AG04449 (cell line): Measurements from ENCODE around the gene RCAN2.
"Not testable (repeated sequence)": the region's sequence is repeated elsewhere in the genome, so short reads cannot be mapped to it uniquely, and the experiment has no call there.

Experiments used
- CTCF ChIA-PET: fragments of 350-600 bp; formaldehyde crosslinking; extraction: SDS; loops from one replicate; lab custom pipeline; 2021; ENCODE audit warnings: antibody characterized with exemption; lab: Yijun Ruan, JAX
- POLR2A ChIA-PET: fragments of 400-600, 350-600 bp; formaldehyde crosslinking; extraction: SDS; loops from one replicate; lab custom pipeline; 2020; ENCODE audit warnings: antibody characterized with exemption, inconsistent platforms; lab: Yijun Ruan, JAX
- DNase-seq: peaks from one replicate; pipeline ENCODE4 v3.0.0-alpha.2; 2010; ENCODE audit warnings: low read depth, low spot score
- H3K4me3 ChIP-seq: 2 replicates; pipeline ENCODE4 v1.5.1; 2011; ENCODE audit warnings: low read depth, mild to moderate bottlenecking, control low read depth, low read length
- CTCF ChIP-seq: IDR thresholded peaks from one replicate; pipeline ENCODE4 v1.5.1; 2011; ENCODE audit warnings: mild to moderate bottlenecking, moderate library complexity, low read length, control low read depth, inconsistent platforms; ENCODE audit not compliant: insufficient read depth; ENCODE audit errors: missing control alignments

RCAN2 gene

GRCh38 chr6:46400898-46401297 is 90.4 kb downstream of the RCAN2 start:
- DNase-seq: no peak
- TF ChIP-seq CTCF: no peak
- CTCF ChIA-PET: no interaction called here
- H3K4me3 ChIP-seq: no peak overlapping the region
- POLR2A ChIA-PET: no interaction called here

DNA sequence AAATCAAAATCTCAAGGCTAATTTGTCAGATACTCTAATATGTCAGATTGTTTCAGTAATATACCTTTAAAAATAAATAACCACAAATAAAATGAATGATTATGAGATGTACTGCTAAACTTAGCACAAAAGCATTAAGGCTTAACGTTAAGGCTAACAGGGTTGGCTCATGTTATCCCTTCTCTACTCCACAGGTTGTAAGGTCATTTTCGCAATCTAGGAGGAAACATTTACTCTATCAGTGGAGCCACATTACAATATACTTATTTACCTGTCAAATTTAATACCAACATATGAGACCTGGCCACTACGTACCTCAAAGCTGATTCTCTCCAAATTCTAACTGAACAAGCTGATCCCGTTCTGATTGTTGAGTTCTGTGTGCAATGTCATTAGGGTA is 95.7 kb downstream of the RCAN2 start:
- ChIA-PET CTCF (interaction anchor here (0.9 kb wide), 1 partner anchor 15 kb away, joined by 5 read pairs; no protein-coding TSS in a partner anchor), POLR2A (no interaction called here)
- DNase-seq: no peak
- no peak for TF ChIP-seq CTCF
- H3K4me3 ChIP-seq: no peak overlapping the region

GRCh38 chr6:46393940-46394337 is 97.3 kb downstream of the RCAN2 start:
- ChIA-PET CTCF (no interaction called here), POLR2A (no interaction called here)
- no peak overlapping the region for H3K4me3 ChIP-seq
- DNase-seq: no peak
- TF ChIP-seq CTCF: no peak

GRCh38 chr6:46393161-46393939 is 97.9 kb downstream of the RCAN2 start:
- no peak for DNase-seq
- TF ChIP-seq CTCF: no peak
- CTCF ChIA-PET: no interaction called here
- H3K4me3 ChIP-seq: no peak overlapping the region
- POLR2A ChIA-PET: no interaction called here

- POLR2A ChIA-PET: no interaction called here
- CTCF ChIA-PET: no interaction called here
- no peak for TF ChIP-seq CTCF
- H3K4me3 ChIP-seq: no peak overlapping the region
- no peak for DNase-seq
Measured at GRCh38 chr6:46392294-46392693, 99.0 kb downstream of the RCAN2 start.

- POLR2A ChIA-PET: no interaction called here
Measured at GRCh38 chr6:46390153-46390876, 100.9 kb downstream of the RCAN2 start.

DNA sequence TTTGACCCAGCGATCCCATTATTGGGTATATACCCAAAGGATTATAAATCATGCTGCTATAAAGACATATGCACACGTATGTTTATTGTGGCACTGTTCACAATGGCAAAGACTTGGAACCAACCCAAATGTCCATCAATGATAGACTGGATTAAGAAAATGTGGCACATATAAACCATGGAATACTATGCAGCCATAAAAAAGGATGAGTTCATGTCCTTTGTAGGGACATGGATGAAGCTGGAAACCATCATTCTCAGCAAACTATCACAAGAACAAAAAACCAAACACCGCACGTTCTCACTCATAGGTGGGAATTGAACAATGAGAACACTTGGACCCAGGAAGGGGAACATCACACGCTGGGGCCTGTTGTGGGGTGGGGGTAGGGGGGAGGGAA is 103.5 kb downstream of the RCAN2 start:
- H3K4me3 ChIP-seq, POLR2A ChIA-PET, CTCF ChIA-PET, DNase-seq: not testable (repeated sequence)

More at GRCh38 chr6:46390153-46390876, 100.9 kb downstream of the RCAN2 start:
- TF ChIP-seq CTCF: no peak
- no peak overlapping the region for H3K4me3 ChIP-seq
- no peak for DNase-seq
- CTCF ChIA-PET: no interaction called here
